Measurements from ENCODE around the gene MAFF. TPM values are rescaled to one million over a fixed set of nuclear protein-coding genes. Genes with fewer than 3 reads are reported as not detected.
A peak's percentile ranks its signal among the peaks of the same experiment; 100 is the strongest.

Gene MAFF
- total and polyA plus RNA-seq, 4 donors, result 57.4 to 145 (median 80.0) TPM

GRCh38 chr22:38222797-38223119 is 21.0 kb downstream of the MAFF start:
- Histone ChIP-seq H3K9me3 (ENCODE audit: control insufficient read depth, low read length) (no peaks in the 10 kb centered on the region), H3K4me1 (ENCODE audit: control insufficient read depth in 1 of 2, insufficient read depth in 2 of 2, low read length in 2 of 2) (no peaks in the 10 kb centered on the region), H3K4me3 (ENCODE audit: low read length in 2 of 2) (no peak overlapping the region), H3K36me3 (ENCODE audit: control insufficient read depth in 1 of 2, insufficient read depth in 2 of 2, low read length in 1 of 2) (peaks cover 0 to 6% of the 10 kb centered on the region in 2 donors), H3K27ac (ENCODE audit: low read depth in 1 of 2, low read length in 2 of 2) (no peak overlapping the region), H3K27me3 (ENCODE audit: control insufficient read depth in 1 of 2, insufficient read depth in 2 of 2, low read length in 1 of 2) (no peaks in the 10 kb centered on the region)
- intact Hi-C loops (cut with DNase I), result no loop called here
- ATAC-seq (ENCODE audit: low FRiP score) (no peak), DNase-seq (no peak)
- 69 to 70% methylated on average over 8 of the region's 8 CpGs for WGBS, 2 donors

- 79 to 81% methylated on average over 12 of the region's 12 CpGs for WGBS, 2 donors
- intact Hi-C loops (cut with DNase I), result no loop called here
- Histone ChIP-seq H3K36me3 (ENCODE audit: control insufficient read depth in 1 of 2, insufficient read depth in 2 of 2, low read length in 1 of 2) (peaks cover 0 to 6% of the 10 kb centered on the region in 2 donors), H3K27ac (ENCODE audit: low read depth in 1 of 2, low read length in 2 of 2) (no peak overlapping the region), H3K9me3 (ENCODE audit: control insufficient read depth, low read length) (no peaks in the 10 kb centered on the region), H3K4me1 (ENCODE audit: control insufficient read depth in 1 of 2, insufficient read depth in 2 of 2, low read length in 2 of 2) (no peaks in the 10 kb centered on the region), H3K4me3 (ENCODE audit: low read length in 2 of 2) (no peak overlapping the region), H3K27me3 (ENCODE audit: control insufficient read depth in 1 of 2, insufficient read depth in 2 of 2, low read length in 1 of 2) (no peaks in the 10 kb centered on the region)
- ATAC-seq (ENCODE audit: low FRiP score) (no peak), DNase-seq (no peak)
Measured at GRCh38 chr22:38223289-38223960, 21.6 kb downstream of the MAFF start.

- peaks cover 0 to 11% of the 10 kb centered on the region in 2 donors for H3K36me3 ChIP-seq (ENCODE audit: control insufficient read depth in 1 of 2, insufficient read depth in 2 of 2, low read length in 1 of 2)
- ATAC-seq (ENCODE audit: low FRiP score), result no peak
Measured at GRCh38 chr22:38226853-38227649, 25.3 kb downstream of the MAFF start.

GRCh38 chr22:38228326-38228872 is 26.6 kb downstream of the MAFF start:
- Histone ChIP-seq H3K9me3 (ENCODE audit: control insufficient read depth, low read length) (no peaks in the 10 kb centered on the region), H3K27me3 (ENCODE audit: control insufficient read depth in 1 of 2, insufficient read depth in 2 of 2, low read length in 1 of 2) (no peaks in the 10 kb centered on the region), H3K27ac (ENCODE audit: low read depth in 1 of 2, low read length in 2 of 2) (peak overlapping the region in 1 of 2 donors; percentile 14), H3K4me3 (ENCODE audit: low read length in 2 of 2) (no peak overlapping the region), H3K36me3 (ENCODE audit: control insufficient read depth in 1 of 2, insufficient read depth in 2 of 2, low read length in 1 of 2) (peaks cover 0 to 11% of the 10 kb centered on the region in 2 donors), H3K4me1 (ENCODE audit: control insufficient read depth in 1 of 2, insufficient read depth in 2 of 2, low read length in 2 of 2) (no peaks in the 10 kb centered on the region)
- no peak for ATAC-seq (ENCODE audit: low FRiP score)
- WGBS, 2 donors, result 64 to 65% methylated on average over 3 of the region's 3 CpGs
- no peak for DNase-seq
- intact Hi-C loops (cut with DNase I), result no loop called here

More at GRCh38 chr22:38226853-38227649, 25.3 kb downstream of the MAFF start:
- intact Hi-C loops (cut with DNase I), result no loop called here
- H3K27ac ChIP-seq (ENCODE audit: low read depth in 1 of 2, low read length in 2 of 2), result no peak overlapping the region
- H3K4me3 ChIP-seq (ENCODE audit: low read length in 2 of 2), result no peak overlapping the region
- DNase-seq, result no peak
- no peaks in the 10 kb centered on the region for H3K4me1 ChIP-seq (ENCODE audit: control insufficient read depth in 1 of 2, insufficient read depth in 2 of 2, low read length in 2 of 2)
- 92% methylated on average over 20 to 25 of the region's 25 CpGs for WGBS, 2 donors
- H3K27me3 ChIP-seq (ENCODE audit: control insufficient read depth in 1 of 2, insufficient read depth in 2 of 2, low read length in 1 of 2), result no peaks in the 10 kb centered on the region
- H3K9me3 ChIP-seq (ENCODE audit: control insufficient read depth, low read length), result no peaks in the 10 kb centered on the region

- intact Hi-C loops (cut with DNase I), result no loop called here
- 65 to 67% methylated on average over 13 to 14 of the region's 14 CpGs for WGBS, 2 donors
- Histone ChIP-seq H3K4me3 (ENCODE audit: low read length in 2 of 2) (no peak overlapping the region), H3K27me3 (ENCODE audit: control insufficient read depth in 1 of 2, insufficient read depth in 2 of 2, low read length in 1 of 2) (no peaks in the 10 kb centered on the region), H3K9me3 (ENCODE audit: control insufficient read depth, low read length) (no peaks in the 10 kb centered on the region), H3K36me3 (ENCODE audit: control insufficient read depth in 1 of 2, insufficient read depth in 2 of 2, low read length in 1 of 2) (peaks cover 0 to 11% of the 10 kb centered on the region in 2 donors), H3K27ac (ENCODE audit: low read depth in 1 of 2, low read length in 2 of 2) (peak overlapping the region in 1 of 2 donors; percentile 2), H3K4me1 (ENCODE audit: control insufficient read depth in 1 of 2, insufficient read depth in 2 of 2, low read length in 2 of 2) (no peaks in the 10 kb centered on the region)
- ATAC-seq (ENCODE audit: low FRiP score) (peak; percentile 67), DNase-seq (peak in 1 of 2 donors; percentile 77)
Measured at GRCh38 chr22:38228873-38229740, 27.3 kb downstream of the MAFF start.

- H3K4me3 ChIP-seq (ENCODE audit: low read length in 2 of 2), result no peak overlapping the region
- no peaks in the 10 kb centered on the region for H3K27me3 ChIP-seq (ENCODE audit: control insufficient read depth in 1 of 2, insufficient read depth in 2 of 2, low read length in 1 of 2)
- WGBS, 2 donors, result 68 to 75% methylated on average over 14 to 15 of the region's 15 CpGs
- H3K9me3 ChIP-seq (ENCODE audit: control insufficient read depth, low read length), result no peaks in the 10 kb centered on the region
- peaks cover 0 to 10% of the 10 kb centered on the region in 2 donors for H3K36me3 ChIP-seq (ENCODE audit: control insufficient read depth in 1 of 2, insufficient read depth in 2 of 2, low read length in 1 of 2)
- H3K27ac ChIP-seq (ENCODE audit: low read depth in 1 of 2, low read length in 2 of 2), result no peak overlapping the region
- DNase-seq (no peak), ATAC-seq (ENCODE audit: low FRiP score) (no peak)
- H3K4me1 ChIP-seq (ENCODE audit: control insufficient read depth in 1 of 2, insufficient read depth in 2 of 2, low read length in 2 of 2), result no peaks in the 10 kb centered on the region
- intact Hi-C loops (cut with DNase I), result no loop called here
Measured at GRCh38 chr22:38230108-38230825, 28.5 kb downstream of the MAFF start.

- no peak overlapping the region for H3K27ac ChIP-seq (ENCODE audit: low read depth in 1 of 2, low read length in 2 of 2)
- H3K9me3 ChIP-seq (ENCODE audit: control insufficient read depth, low read length), result no peaks in the 10 kb centered on the region
- H3K36me3 ChIP-seq (ENCODE audit: control insufficient read depth in 1 of 2, insufficient read depth in 2 of 2, low read length in 1 of 2), result peaks cover 0 to 7% of the 10 kb centered on the region in 2 donors
- no peak for ATAC-seq (ENCODE audit: low FRiP score)
- intact Hi-C loops (cut with DNase I), result no loop called here
- no peak for DNase-seq
- WGBS, 2 donors, result 89% methylated on average over 9 of the region's 9 CpGs
- no peaks in the 10 kb centered on the region for H3K27me3 ChIP-seq (ENCODE audit: control insufficient read depth in 1 of 2, insufficient read depth in 2 of 2, low read length in 1 of 2)
- no peak overlapping the region for H3K4me3 ChIP-seq (ENCODE audit: low read length in 2 of 2)
- no peaks in the 10 kb centered on the region for H3K4me1 ChIP-seq (ENCODE audit: control insufficient read depth in 1 of 2, insufficient read depth in 2 of 2, low read length in 2 of 2)
Measured at GRCh38 chr22:38230916-38231315, 29.1 kb downstream of the MAFF start.

GRCh38 chr22:38232196-38232595 is 30.4 kb downstream of the MAFF start:
- no peak for ATAC-seq (ENCODE audit: low FRiP score)
- H3K27ac ChIP-seq (ENCODE audit: low read depth in 1 of 2, low read length in 2 of 2), result no peak overlapping the region
- WGBS, 2 donors, result 75 to 79% methylated on average over 8 of the region's 8 CpGs
- H3K4me3 ChIP-seq (ENCODE audit: low read length in 2 of 2), result no peak overlapping the region
- intact Hi-C loops (cut with DNase I), result no loop called here
- peaks cover 0 to 7% of the 10 kb centered on the region in 2 donors for H3K36me3 ChIP-seq (ENCODE audit: control insufficient read depth in 1 of 2, insufficient read depth in 2 of 2, low read length in 1 of 2)
- no peaks in the 10 kb centered on the region for H3K9me3 ChIP-seq (ENCODE audit: control insufficient read depth, low read length)
- H3K27me3 ChIP-seq (ENCODE audit: control insufficient read depth in 1 of 2, insufficient read depth in 2 of 2, low read length in 1 of 2), result no peaks in the 10 kb centered on the region
- no peaks in the 10 kb centered on the region for H3K4me1 ChIP-seq (ENCODE audit: control insufficient read depth in 1 of 2, insufficient read depth in 2 of 2, low read length in 2 of 2)
- no peak for DNase-seq

Measured in aorta (tissue), 5 donors.